H1 (cell line): ENCODE data around the gene EPB41L4A.

Source experiments
- CEBPB ChIP-seq: IDR thresholded peaks from 2 replicates; pipeline ENCODE4 v1.6.1; 2012; ENCODE audit warnings: low read depth, low read length
- JUND ChIP-seq: IDR thresholded peaks from 2 replicates; pipeline ENCODE4 v1.6.1; 2011; ENCODE audit warnings: mild to moderate bottlenecking, improper control_type of control experiment, low read length
- SRF ChIP-seq: IDR thresholded peaks from 2 replicates; pipeline ENCODE4 v1.6.1; 2011; ENCODE audit warnings: mild to moderate bottlenecking, low read depth, low read length, moderate library complexity
- TAF1 ChIP-seq: IDR thresholded peaks from 2 replicates; pipeline ENCODE4 v1.6.1; 2011; ENCODE audit warnings: mild to moderate bottlenecking, low read depth, low read length

DNA sequence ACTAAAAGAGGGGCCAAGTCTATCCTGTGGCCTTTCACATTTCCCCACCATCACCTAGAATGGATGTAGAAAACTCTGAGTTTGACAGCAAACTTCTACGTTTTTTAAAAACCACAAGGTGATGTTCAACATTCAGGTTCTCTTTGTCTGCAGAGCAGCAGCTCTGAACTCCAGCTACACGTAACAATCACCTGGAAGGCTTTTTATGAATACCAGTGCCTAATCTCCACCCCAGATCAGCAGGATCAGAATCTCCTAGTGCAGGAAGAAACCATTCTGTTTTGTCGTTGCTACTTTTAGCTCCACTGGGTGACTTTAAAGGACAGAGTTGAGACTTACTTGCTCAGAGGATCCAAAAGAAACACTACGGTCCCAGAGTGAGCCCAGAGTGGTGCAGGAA is 44.3 kb downstream of the EPB41L4A start:
- TF ChIP-seq SRF: no peak
- no peak for TF ChIP-seq CEBPB
- no peak for TF ChIP-seq TAF1
- no peak for TF ChIP-seq JUND
